ENCODE results near the gene HEG1.

DNA sequence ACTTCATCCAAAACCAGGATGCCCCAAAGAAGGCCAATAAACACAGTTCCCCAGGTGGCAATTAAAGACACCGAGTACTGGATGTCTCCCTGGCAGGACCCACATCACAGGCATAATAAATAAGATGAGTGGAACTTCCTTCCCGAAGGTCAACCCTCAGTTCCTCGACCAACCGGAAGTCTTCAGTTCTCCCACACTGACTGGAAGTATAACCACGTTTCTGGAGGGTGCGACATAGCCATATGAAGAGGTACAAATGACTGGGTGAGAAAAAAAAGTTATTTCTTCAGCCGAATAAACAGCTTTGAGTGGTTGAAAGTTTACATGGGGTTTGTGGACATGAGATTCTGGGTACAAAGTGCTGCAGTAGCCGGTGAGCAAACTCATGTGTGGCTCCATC lies 86.6 kb downstream of the HEG1 start:
- TF ChIP-seq CTCF (conservative IDR thresholded peaks at IDR 0.05; ENCODE audit: low read depth in 2 of 2) (no peak), EZH2phosphoT487 (IDR thresholded peaks at IDR 0.05; ENCODE audit: unreplicated experiment) (no peak), POLR2AphosphoS5 (IDR thresholded peaks at IDR 0.05; ENCODE audit: low read depth) (no peak), EZH2 (IDR thresholded peaks at IDR 0.05; ENCODE audit: low read depth, unreplicated experiment) (no peak), ZNF114 (CRISPR knock-in tag; IDR thresholded peaks at IDR 0.05) (no peak), REST (IDR thresholded peaks at IDR 0.05; ENCODE audit: unreplicated experiment) (no peak), JUNB (IDR thresholded peaks at IDR 0.05; ENCODE audit: unreplicated experiment) (no peak), NANOG (IDR thresholded peaks at IDR 0.05; ENCODE audit: borderline replicate concordance) (no peak), CREB1 (CRISPR knock-in tag; IDR thresholded peaks at IDR 0.05; ENCODE audit: low read depth) (no peak), ETS1 (IDR thresholded peaks at IDR 0.05) (no peak)
